ENCODE results near the gene MTMR2. TPM values are rescaled to one million over a fixed set of nuclear protein-coding genes. Genes with fewer than 3 reads are reported as not detected.

Gene MTMR2
- total and polyA plus RNA-seq, 2 experiments from 2014 or later: 26.6 to 52.6 TPM

- Mint-ChIP-seq H3K27ac (no peak overlapping the region), H3K4me1 (peaks cover 4% of the 10 kb centered on the region; the same call in 1 of the 3 replicates), H3K4me3 (no peak overlapping the region), H3K36me3 (ENCODE audit: low read depth) (peaks cover 44% of the 10 kb centered on the region), H3K27me3 (ENCODE audit: insufficient read depth, low read depth, poor library complexity) (no peaks in the 10 kb centered on the region), H3K9me3 (no peaks in the 10 kb centered on the region; the same call in 1 of the 3 replicates)
- H4K20me1 ChIP-seq (replicated peaks; ENCODE audit: insufficient read depth): peaks cover 17% of the 10 kb centered on the region; the same call in 1 of the 2 replicates
- no peaks in the 10 kb centered on the region for H3F3A ChIP-seq (replicated peaks; ENCODE audit: low read depth)
- TF ChIP-seq JUNB (IDR thresholded peaks at IDR 0.05; ENCODE audit: unreplicated experiment): no peak
- TF ChIP-seq CTCF (conservative IDR thresholded peaks at IDR 0.05; ENCODE audit: low read depth in 2 of 2): no peak
- no peak for TF ChIP-seq ZNF462 (CRISPR knock-in tag; IDR thresholded peaks at IDR 0.05)
- TF ChIP-seq STAT1 (IDR thresholded peaks at IDR 0.05; ENCODE audit: unreplicated experiment): no peak
- no peak for TF ChIP-seq REST (IDR thresholded peaks at IDR 0.05; ENCODE audit: unreplicated experiment)
- H3K27ac ChIP-seq (ENCODE audit: low read depth): no peak overlapping the region
- H2AFZ ChIP-seq: no peak overlapping the region
- DNase-seq (ENCODE audit: low spot score) (no peak), ATAC-seq (no peak)
- H3K9me2 ChIP-seq (ENCODE audit: insufficient read depth): no peaks in the 10 kb centered on the region
- H3K27me3 ChIP-seq (ENCODE audit: insufficient read depth): no peaks in the 10 kb centered on the region
- H3K79me2 ChIP-seq (replicated peaks; ENCODE audit: insufficient read depth): peaks cover 54% of the 10 kb centered on the region
- no peaks in the 10 kb centered on the region for H3K4me1 ChIP-seq (ENCODE audit: insufficient read depth)
- H3K4me2 ChIP-seq: no peak overlapping the region
- H3K4me3 ChIP-seq: no peak overlapping the region
- H3K36me3 ChIP-seq (ENCODE audit: insufficient read depth): peaks cover 12% of the 10 kb centered on the region; the same call in 1 of the 2 replicates
These were observed 124.4 kb downstream of the MTMR2 start for GRCh38 chr11:95799546-95799945.

Data from GM23338 (cell line).